Measurements from ENCODE around the gene SPTSSB.

The SPTSSB gene

DNA sequence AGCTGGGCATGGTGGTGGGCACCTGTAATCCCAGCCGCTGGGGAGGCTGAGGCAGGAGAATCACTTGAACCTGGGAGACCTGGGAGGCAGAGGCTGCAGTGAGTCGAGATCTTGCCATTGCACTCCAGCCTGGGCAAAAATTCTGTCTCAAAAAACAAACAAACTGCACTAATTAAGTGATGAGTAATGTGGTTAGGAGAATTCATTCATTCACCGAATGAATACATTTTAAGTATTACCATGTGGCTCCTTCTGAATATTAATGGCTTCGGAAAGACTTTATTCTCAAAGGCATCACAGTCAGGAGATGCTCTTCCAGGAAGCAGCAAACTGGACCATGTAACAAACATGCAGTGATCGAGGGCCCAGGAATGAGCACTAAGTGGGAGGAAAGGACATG is 23.6 kb downstream of the SPTSSB start:
- POLR2A ChIA-PET (ENCODE audit: low non-redundant PET): no interaction called here

DNA sequence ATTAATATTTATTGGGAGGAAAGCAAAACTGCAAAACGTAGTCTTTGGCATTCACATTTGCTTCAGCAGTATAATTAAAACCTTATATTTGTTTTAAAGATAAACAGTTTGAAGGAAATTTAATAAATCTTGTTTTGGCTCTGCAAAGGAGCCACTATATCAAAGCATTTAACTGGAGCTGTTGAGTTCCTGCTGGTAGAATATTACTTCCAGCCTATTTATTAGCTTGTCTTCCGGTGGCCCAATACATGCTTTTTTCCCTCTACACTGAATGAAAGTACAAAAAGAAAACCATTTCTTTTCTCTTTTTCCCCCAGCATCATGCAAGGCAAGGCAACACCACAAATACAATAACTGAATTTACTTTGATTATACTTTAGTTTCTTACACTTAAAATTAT is 26.3 kb downstream of the SPTSSB start:
- no peak for DNase-seq (ENCODE audit: low spot score)
- no peak overlapping the region for H3K27ac ChIP-seq
- POLR2A ChIA-PET (ENCODE audit: low non-redundant PET): no interaction called here
- no peak for TF ChIP-seq CTCF (conservative IDR thresholded peaks at IDR 0.05; ENCODE audit: low read depth)
- CTCF ChIA-PET: interaction anchor here (0.6 kb wide), 1 partner anchor 1296 kb away, joined by 3 read pairs; no protein-coding TSS in a partner anchor

More for the DNA sequence above, 23.6 kb downstream of the SPTSSB start:
- H3K27ac ChIP-seq: no peak overlapping the region
- no peak for DNase-seq (ENCODE audit: low spot score)
- CTCF ChIA-PET: no interaction called here
- TF ChIP-seq CTCF (conservative IDR thresholded peaks at IDR 0.05; ENCODE audit: low read depth): no peak

DNA sequence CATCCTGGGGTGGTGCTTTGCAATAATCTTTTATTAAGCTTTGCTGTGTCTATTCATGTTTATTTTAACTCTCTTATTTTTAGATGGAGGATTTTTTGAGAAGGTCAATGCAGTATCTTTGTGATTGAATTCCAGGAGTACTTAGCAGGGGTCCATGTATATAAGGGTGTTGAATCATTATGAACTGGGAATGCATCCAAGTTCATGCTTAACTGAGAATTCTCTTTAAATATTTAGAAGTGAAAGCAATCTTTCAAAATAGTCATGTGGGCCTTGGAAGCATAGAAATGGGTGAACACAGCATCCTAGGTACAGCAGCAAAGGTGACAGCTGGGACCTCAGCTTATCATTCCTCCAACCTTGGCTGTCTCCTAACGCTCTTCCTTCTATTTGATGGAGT is 27.3 kb downstream of the SPTSSB start:
- H3K27ac ChIP-seq: no peak overlapping the region
- ChIA-PET CTCF (no interaction called here), POLR2A (ENCODE audit: low non-redundant PET) (no interaction called here)
- no peak for TF ChIP-seq CTCF (conservative IDR thresholded peaks at IDR 0.05; ENCODE audit: low read depth)
- no peak for DNase-seq (ENCODE audit: low spot score)

GRCh38 chr3:161343540-161343939 is 27.8 kb downstream of the SPTSSB start:
- DNase-seq (ENCODE audit: low spot score): no peak
- POLR2A ChIA-PET (ENCODE audit: low non-redundant PET): no interaction called here
- no peak overlapping the region for H3K27ac ChIP-seq
- no peak for TF ChIP-seq CTCF (conservative IDR thresholded peaks at IDR 0.05; ENCODE audit: low read depth)
- CTCF ChIA-PET: interaction anchor here (1.0 kb wide), 1 partner anchor 26 kb away, joined by 3 read pairs; no protein-coding TSS in a partner anchor

DNA sequence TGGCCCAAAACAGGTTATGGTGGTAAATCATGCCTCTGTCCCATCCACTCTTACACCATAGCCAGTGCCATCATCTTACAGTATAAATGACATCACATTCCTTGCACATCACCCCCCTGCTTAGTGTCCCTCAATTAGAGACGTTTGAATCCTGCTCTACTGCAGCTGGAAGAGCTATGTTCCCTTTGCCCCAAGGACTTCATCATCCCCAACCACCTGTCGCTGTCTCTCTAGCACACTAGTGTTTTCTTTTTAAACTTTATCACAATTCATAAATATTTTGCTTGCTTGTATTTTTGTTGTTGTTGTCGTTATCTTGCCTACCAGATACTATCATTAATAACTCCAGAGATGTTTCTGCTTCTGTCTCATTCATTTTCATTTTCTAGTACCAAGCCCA is 28.7 kb downstream of the SPTSSB start:
- ChIA-PET POLR2A (ENCODE audit: low non-redundant PET) (no interaction called here), CTCF (interaction anchor here (1.0 kb wide), 1 partner anchor 27 kb away, joined by 3 read pairs; no protein-coding TSS in a partner anchor)
- no peak overlapping the region for H3K27ac ChIP-seq
- TF ChIP-seq CTCF (conservative IDR thresholded peaks at IDR 0.05; ENCODE audit: low read depth): no peak
- DNase-seq (ENCODE audit: low spot score): no peak

DNA sequence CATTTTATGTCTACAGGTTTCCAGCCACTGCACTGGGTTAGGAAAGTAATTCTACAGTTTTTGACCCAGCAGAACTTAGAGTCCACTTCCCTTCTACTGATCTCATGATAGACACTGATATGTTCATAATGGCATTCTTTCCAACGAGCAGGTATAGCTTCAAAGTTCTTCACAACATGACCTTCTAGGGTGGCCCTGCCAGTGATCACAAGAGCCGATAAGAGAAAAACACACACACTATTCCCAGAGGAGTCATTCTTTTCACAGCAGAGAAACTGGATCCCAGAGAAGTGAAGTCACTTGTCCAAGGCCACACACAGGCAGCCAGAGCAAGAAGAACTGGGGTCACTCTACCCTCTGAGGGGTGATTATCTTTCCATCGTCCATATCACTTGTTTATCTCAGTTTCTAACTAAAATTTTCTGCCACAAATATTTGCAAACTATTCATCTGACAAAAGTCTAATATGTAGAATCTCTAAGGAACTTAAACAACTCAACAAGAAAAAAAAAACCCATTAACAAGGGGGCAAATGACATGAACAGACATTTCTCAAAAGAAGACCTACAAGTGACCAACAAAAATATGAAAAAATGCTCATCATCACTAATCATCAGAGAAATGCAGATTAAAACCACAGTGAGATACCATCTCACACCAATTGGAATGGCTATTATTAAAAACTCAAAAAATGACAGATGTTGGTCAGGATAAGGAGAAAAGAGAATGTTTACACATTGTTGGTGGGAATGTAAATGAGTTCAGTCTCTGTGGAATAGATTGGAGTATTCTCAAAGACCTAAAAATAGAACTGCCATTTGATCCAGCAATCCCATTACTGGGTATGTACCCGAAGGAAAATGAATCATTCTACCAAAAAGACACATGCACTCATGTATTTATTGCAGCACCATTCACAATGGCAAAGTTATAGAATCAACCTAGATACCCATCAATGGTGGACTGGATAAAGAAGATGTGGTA is 31.5 kb downstream of the SPTSSB start:
- no peak for DNase-seq (ENCODE audit: low spot score)
- H3K27ac ChIP-seq: no peak overlapping the region
- TF ChIP-seq CTCF (conservative IDR thresholded peaks at IDR 0.05; ENCODE audit: low read depth): no peak
- CTCF ChIA-PET: no interaction called here
- POLR2A ChIA-PET (ENCODE audit: low non-redundant PET): no interaction called here

Measured in RWPE1 (cell line).